ENCODE data around the gene FTCDNL1.

Gene FTCDNL1

DNA sequence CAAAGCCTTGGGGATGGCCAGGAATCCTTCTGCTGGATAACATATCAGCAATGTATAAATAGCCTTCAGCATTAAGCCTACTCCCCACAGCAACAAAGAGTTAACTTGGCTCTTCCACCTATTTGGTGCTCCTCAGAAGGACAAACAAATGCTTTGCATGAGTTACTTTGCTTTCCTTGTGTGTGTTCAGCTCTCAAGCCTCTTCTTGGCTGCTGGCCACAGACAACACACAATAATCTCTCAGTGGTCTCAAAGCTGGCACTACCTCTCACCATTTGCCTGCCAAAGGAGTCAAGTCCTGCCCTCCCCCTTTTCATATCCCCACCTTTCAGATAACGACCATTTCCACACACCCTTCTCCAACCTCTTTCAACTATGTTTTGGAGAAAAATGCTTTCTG, 17.5 kb downstream of the FTCDNL1 start:
- Histone ChIP-seq H3K14ac (ENCODE audit: low read length in 2 of 2) (no peak overlapping the region), H2BK12ac (ENCODE audit: low read length in 2 of 2) (no peak overlapping the region), H3K79me1 (replicated peaks; ENCODE audit: low read length, poor library complexity, severe bottlenecking) (no peaks in the 10 kb centered on the region), H3K23ac (ENCODE audit: low read length in 2 of 2) (no peak overlapping the region), H3K4me3 (ENCODE audit: insufficient read depth in 1 of 2, low read depth in 1 of 2, low read length in 2 of 2) (no peak overlapping the region), H3K4ac (ENCODE audit: low read depth in 1 of 2, low read length in 2 of 2) (no peak overlapping the region), H2BK120ac (ENCODE audit: low read depth, low read length) (no peak overlapping the region), H3K4me2 (ENCODE audit: low read length, poor library complexity, severe bottlenecking) (no peak overlapping the region), H3K4me1 (ENCODE audit: control insufficient read depth, insufficient read depth, low read depth, low read length) (no peaks in the 10 kb centered on the region), H3K9ac (ENCODE audit: low read length) (no peak overlapping the region), H4K91ac (ENCODE audit: low read length) (no peak overlapping the region), H3K27me3 (ENCODE audit: control insufficient read depth in 1 of 2, insufficient read depth in 1 of 2, low read length in 2 of 2) (no peaks in the 10 kb centered on the region), H4K8ac (ENCODE audit: low read length) (no peak overlapping the region), H3K18ac (ENCODE audit: low read depth in 1 of 2, low read length in 2 of 2) (no peak overlapping the region), H2AK5ac (ENCODE audit: low read length, severe bottlenecking) (no peak overlapping the region), H3K9me3 (ENCODE audit: control insufficient read depth, low read length) (no peaks in the 10 kb centered on the region), H2BK15ac (ENCODE audit: low read depth, poor library complexity, severe bottlenecking) (no peak overlapping the region), H2AFZ (ENCODE audit: low read depth, low read length) (no peak overlapping the region), H3K36me3 (ENCODE audit: control insufficient read depth in 1 of 2, insufficient read depth in 2 of 2, low read depth in 1 of 2, low read length in 2 of 2) (no peaks in the 10 kb centered on the region), H2BK5ac (ENCODE audit: low read depth, low read length, poor library complexity, severe bottlenecking) (no peak overlapping the region), H3K27ac (ENCODE audit: low read length, poor library complexity, severe bottlenecking) (no peak overlapping the region)
- no peak for DNase-seq
- WGBS: 25% methylated on average over 1 of the region's 1 CpG

DNA sequence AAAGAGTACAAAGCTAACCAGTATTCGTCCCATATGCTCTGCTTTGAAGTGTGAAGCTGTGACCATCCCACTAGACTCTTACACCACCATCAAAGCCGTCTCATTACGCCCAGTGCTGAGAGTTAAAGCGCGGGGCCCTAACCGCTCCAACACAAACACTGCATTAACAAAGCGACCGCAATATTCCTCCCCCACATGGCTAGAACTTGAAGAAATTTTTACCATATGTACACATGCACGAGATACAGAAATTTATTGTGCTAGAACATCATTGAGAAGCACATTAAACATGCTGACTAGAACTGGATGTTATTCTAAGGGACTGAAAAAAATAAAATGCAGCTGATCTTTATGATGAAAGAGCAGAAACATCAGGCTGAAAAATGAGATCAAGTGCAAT, 20.5 kb downstream of the FTCDNL1 start:
- H3K36me3 ChIP-seq (ENCODE audit: control insufficient read depth in 1 of 2, insufficient read depth in 2 of 2, low read depth in 1 of 2, low read length in 2 of 2): no peaks in the 10 kb centered on the region
- no peak overlapping the region for H2BK120ac ChIP-seq (ENCODE audit: low read depth, low read length)
- no peak overlapping the region for H2BK5ac ChIP-seq (ENCODE audit: low read depth, low read length, poor library complexity, severe bottlenecking)
- no peak overlapping the region for H3K4me2 ChIP-seq (ENCODE audit: low read length, poor library complexity, severe bottlenecking)
- H3K4me3 ChIP-seq (ENCODE audit: insufficient read depth in 1 of 2, low read depth in 1 of 2, low read length in 2 of 2): no peak overlapping the region
- DNase-seq: no peak
- no peaks in the 10 kb centered on the region for H3K4me1 ChIP-seq (ENCODE audit: control insufficient read depth, insufficient read depth, low read depth, low read length)
- H2AFZ ChIP-seq (ENCODE audit: low read depth, low read length): no peak overlapping the region
- H2BK15ac ChIP-seq (ENCODE audit: low read depth, poor library complexity, severe bottlenecking): no peak overlapping the region
- H3K23ac ChIP-seq (ENCODE audit: low read length in 2 of 2): no peak overlapping the region
- no peak overlapping the region for H2BK12ac ChIP-seq (ENCODE audit: low read length in 2 of 2)
- H2AK5ac ChIP-seq (ENCODE audit: low read length, severe bottlenecking): no peak overlapping the region
- H3K27ac ChIP-seq (ENCODE audit: low read length, poor library complexity, severe bottlenecking): no peak overlapping the region
- H3K79me1 ChIP-seq (replicated peaks; ENCODE audit: low read length, poor library complexity, severe bottlenecking): no peaks in the 10 kb centered on the region
- no peak overlapping the region for H4K8ac ChIP-seq (ENCODE audit: low read length)
- no peak overlapping the region for H4K91ac ChIP-seq (ENCODE audit: low read length)
- H3K4ac ChIP-seq (ENCODE audit: low read depth in 1 of 2, low read length in 2 of 2): no peak overlapping the region
- H3K18ac ChIP-seq (ENCODE audit: low read depth in 1 of 2, low read length in 2 of 2): no peak overlapping the region
- H3K9me3 ChIP-seq (ENCODE audit: control insufficient read depth, low read length): no peaks in the 10 kb centered on the region
- H3K14ac ChIP-seq (ENCODE audit: low read length in 2 of 2): no peak overlapping the region
- WGBS: 75% methylated on average over 8 of the region's 9 CpGs
- H3K9ac ChIP-seq (ENCODE audit: low read length): no peak overlapping the region
- H3K27me3 ChIP-seq (ENCODE audit: control insufficient read depth in 1 of 2, insufficient read depth in 1 of 2, low read length in 2 of 2): no peaks in the 10 kb centered on the region

DNA sequence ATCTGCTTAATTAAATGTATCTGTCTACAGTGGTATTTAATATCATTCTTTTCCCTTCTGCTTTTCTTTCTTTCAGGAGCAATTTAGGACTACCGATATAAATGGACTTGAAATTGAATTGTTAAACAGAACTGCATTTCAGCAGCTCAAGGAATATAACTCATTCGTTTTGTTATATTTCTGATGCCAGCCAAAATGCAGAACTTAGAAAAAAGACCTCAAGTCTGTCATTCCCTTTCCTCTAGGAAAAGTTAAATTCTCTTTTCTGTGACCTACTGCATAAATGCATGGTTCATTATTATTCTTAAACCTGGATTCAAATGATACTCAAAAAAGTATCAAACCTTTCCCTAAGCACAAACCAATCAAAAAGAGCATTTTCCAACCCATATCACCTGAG, 21.4 kb downstream of the FTCDNL1 start:
- DNase-seq: no peak
- no peak overlapping the region for H4K91ac ChIP-seq (ENCODE audit: low read length)
- no peak overlapping the region for H3K9ac ChIP-seq (ENCODE audit: low read length)
- H2BK15ac ChIP-seq (ENCODE audit: low read depth, poor library complexity, severe bottlenecking): no peak overlapping the region
- H3K4ac ChIP-seq (ENCODE audit: low read depth in 1 of 2, low read length in 2 of 2): no peak overlapping the region
- no peaks in the 10 kb centered on the region for H3K9me3 ChIP-seq (ENCODE audit: control insufficient read depth, low read length)
- H2AK5ac ChIP-seq (ENCODE audit: low read length, severe bottlenecking): no peak overlapping the region
- H3K23ac ChIP-seq (ENCODE audit: low read length in 2 of 2): no peak overlapping the region
- no peak overlapping the region for H2BK12ac ChIP-seq (ENCODE audit: low read length in 2 of 2)
- no peak overlapping the region for H3K4me2 ChIP-seq (ENCODE audit: low read length, poor library complexity, severe bottlenecking)
- H3K18ac ChIP-seq (ENCODE audit: low read depth in 1 of 2, low read length in 2 of 2): no peak overlapping the region
- no peak overlapping the region for H2BK5ac ChIP-seq (ENCODE audit: low read depth, low read length, poor library complexity, severe bottlenecking)
- no peaks in the 10 kb centered on the region for H3K79me1 ChIP-seq (replicated peaks; ENCODE audit: low read length, poor library complexity, severe bottlenecking)
- no peak overlapping the region for H4K8ac ChIP-seq (ENCODE audit: low read length)
- H3K4me3 ChIP-seq (ENCODE audit: insufficient read depth in 1 of 2, low read depth in 1 of 2, low read length in 2 of 2): no peak overlapping the region
- no peak overlapping the region for H3K27ac ChIP-seq (ENCODE audit: low read length, poor library complexity, severe bottlenecking)
- H3K36me3 ChIP-seq (ENCODE audit: control insufficient read depth in 1 of 2, insufficient read depth in 2 of 2, low read depth in 1 of 2, low read length in 2 of 2): no peaks in the 10 kb centered on the region
- H3K4me1 ChIP-seq (ENCODE audit: control insufficient read depth, insufficient read depth, low read depth, low read length): no peaks in the 10 kb centered on the region
- no peak overlapping the region for H2BK120ac ChIP-seq (ENCODE audit: low read depth, low read length)
- 75% methylated on average over 2 of the region's 2 CpGs for WGBS
- no peaks in the 10 kb centered on the region for H3K27me3 ChIP-seq (ENCODE audit: control insufficient read depth in 1 of 2, insufficient read depth in 1 of 2, low read length in 2 of 2)
- H2AFZ ChIP-seq (ENCODE audit: low read depth, low read length): no peak overlapping the region
- H3K14ac ChIP-seq (ENCODE audit: low read length in 2 of 2): no peak overlapping the region

DNA sequence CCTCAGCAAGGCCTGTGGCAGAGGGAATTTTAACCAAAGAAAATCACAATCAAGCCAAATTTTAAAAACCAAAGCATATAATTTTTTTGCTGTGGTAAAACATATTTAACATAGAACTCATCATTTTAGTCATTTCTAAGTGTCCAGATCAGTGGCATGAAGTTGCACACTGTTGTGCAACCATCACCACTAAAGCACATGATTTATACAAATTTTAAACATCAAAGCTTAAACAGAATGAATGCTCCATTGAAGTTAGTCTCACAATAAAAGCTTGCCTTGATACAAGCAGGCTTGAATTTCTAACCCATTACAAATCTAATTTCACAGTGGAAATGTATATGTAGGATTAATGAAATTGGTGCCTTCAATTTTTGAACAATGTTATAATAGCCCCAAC, 31.2 kb downstream of the FTCDNL1 start:
- H2AFZ ChIP-seq (ENCODE audit: low read depth, low read length): no peak overlapping the region
- DNase-seq: no peak
- no peaks in the 10 kb centered on the region for H3K4me1 ChIP-seq (ENCODE audit: control insufficient read depth, insufficient read depth, low read depth, low read length)
- H3K9ac ChIP-seq (ENCODE audit: low read length): no peak overlapping the region
- no peak overlapping the region for H3K4me2 ChIP-seq (ENCODE audit: low read length, poor library complexity, severe bottlenecking)
- H3K4ac ChIP-seq (ENCODE audit: low read depth in 1 of 2, low read length in 2 of 2): no peak overlapping the region
- H3K4me3 ChIP-seq (ENCODE audit: insufficient read depth in 1 of 2, low read depth in 1 of 2, low read length in 2 of 2): no peak overlapping the region
- H2BK120ac ChIP-seq (ENCODE audit: low read depth, low read length): no peak overlapping the region
- H2BK15ac ChIP-seq (ENCODE audit: low read depth, poor library complexity, severe bottlenecking): no peak overlapping the region
- H3K14ac ChIP-seq (ENCODE audit: low read length in 2 of 2): no peak overlapping the region
- no peaks in the 10 kb centered on the region for H3K36me3 ChIP-seq (ENCODE audit: control insufficient read depth in 1 of 2, insufficient read depth in 2 of 2, low read depth in 1 of 2, low read length in 2 of 2)
- no peak overlapping the region for H3K18ac ChIP-seq (ENCODE audit: low read depth in 1 of 2, low read length in 2 of 2)
- H3K27me3 ChIP-seq (ENCODE audit: control insufficient read depth in 1 of 2, insufficient read depth in 1 of 2, low read length in 2 of 2): no peaks in the 10 kb centered on the region
- no peak overlapping the region for H4K91ac ChIP-seq (ENCODE audit: low read length)
- no peak overlapping the region for H3K27ac ChIP-seq (ENCODE audit: low read length, poor library complexity, severe bottlenecking)
- H2BK12ac ChIP-seq (ENCODE audit: low read length in 2 of 2): no peak overlapping the region
- H3K23ac ChIP-seq (ENCODE audit: low read length in 2 of 2): no peak overlapping the region
- no peak overlapping the region for H2BK5ac ChIP-seq (ENCODE audit: low read depth, low read length, poor library complexity, severe bottlenecking)
- no peak overlapping the region for H4K8ac ChIP-seq (ENCODE audit: low read length)
- no peaks in the 10 kb centered on the region for H3K79me1 ChIP-seq (replicated peaks; ENCODE audit: low read length, poor library complexity, severe bottlenecking)
- no peak overlapping the region for H2AK5ac ChIP-seq (ENCODE audit: low read length, severe bottlenecking)
- H3K9me3 ChIP-seq (ENCODE audit: control insufficient read depth, low read length): no peaks in the 10 kb centered on the region
